Measurements from ENCODE around the gene AKR1D1.
"Not testable (repeated sequence)": the region's sequence is repeated elsewhere in the genome, so short reads cannot be mapped to it uniquely, and the experiment has no call there.

AKR1D1 gene

DNA sequence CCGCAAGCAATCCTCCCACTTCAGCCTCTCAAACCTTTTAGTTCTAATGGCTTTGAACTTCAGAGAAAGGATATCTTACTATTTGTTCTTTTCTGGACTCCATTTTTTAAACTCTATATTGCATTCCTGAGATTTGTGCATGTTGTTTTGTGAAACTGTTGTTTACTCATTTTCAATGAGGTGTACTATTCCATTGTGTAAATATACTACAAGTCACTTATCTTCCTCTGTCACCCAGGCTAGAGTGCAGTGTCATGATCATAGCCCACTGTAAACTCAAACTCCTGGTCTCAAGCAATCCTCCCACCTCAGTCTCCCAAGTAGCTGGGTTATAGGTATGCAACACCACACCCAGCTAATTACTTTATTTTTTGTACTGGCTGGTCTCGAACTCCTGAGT, 31.4 kb upstream of the AKR1D1 start:
- no peaks in the 10 kb centered on the region for H3K36me3 ChIP-seq (ENCODE audit: insufficient read depth, low read length)
- H3F3A ChIP-seq (ENCODE audit: insufficient read depth, low read length), result no peaks in the 10 kb centered on the region
- H3K4me3 ChIP-seq (ENCODE audit: low read depth, low read length, poor library complexity, severe bottlenecking), result no peak overlapping the region
- H3K4me2 ChIP-seq (ENCODE audit: low read length), result no peak overlapping the region
- H2AFZ ChIP-seq (ENCODE audit: low read length), result no peak overlapping the region
- no peaks in the 10 kb centered on the region for H3K27me3 ChIP-seq (ENCODE audit: insufficient read depth, low read length)
- no peak overlapping the region for H3K27ac ChIP-seq (ENCODE audit: low read depth, low read length, poor library complexity, severe bottlenecking)
- no peaks in the 10 kb centered on the region for H3K9me3 ChIP-seq (ENCODE audit: low read length)
- H3K9ac ChIP-seq (ENCODE audit: low read length), result no peak overlapping the region
- H3K9me2 ChIP-seq (ENCODE audit: low read depth, low read length), result no peaks in the 10 kb centered on the region
- no peaks in the 10 kb centered on the region for H3K79me2 ChIP-seq (ENCODE audit: insufficient read depth, low read length)
- no peaks in the 10 kb centered on the region for H3K4me1 ChIP-seq (ENCODE audit: insufficient read depth, low read length, severe bottlenecking)
- no peaks in the 10 kb centered on the region for H4K20me1 ChIP-seq (ENCODE audit: insufficient read depth, low read length)
- TF ChIP-seq EZH2 (IDR thresholded peaks at IDR 0.05; ENCODE audit: borderline replicate concordance, low read length), result no peak
- TF ChIP-seq, protein P1, sequence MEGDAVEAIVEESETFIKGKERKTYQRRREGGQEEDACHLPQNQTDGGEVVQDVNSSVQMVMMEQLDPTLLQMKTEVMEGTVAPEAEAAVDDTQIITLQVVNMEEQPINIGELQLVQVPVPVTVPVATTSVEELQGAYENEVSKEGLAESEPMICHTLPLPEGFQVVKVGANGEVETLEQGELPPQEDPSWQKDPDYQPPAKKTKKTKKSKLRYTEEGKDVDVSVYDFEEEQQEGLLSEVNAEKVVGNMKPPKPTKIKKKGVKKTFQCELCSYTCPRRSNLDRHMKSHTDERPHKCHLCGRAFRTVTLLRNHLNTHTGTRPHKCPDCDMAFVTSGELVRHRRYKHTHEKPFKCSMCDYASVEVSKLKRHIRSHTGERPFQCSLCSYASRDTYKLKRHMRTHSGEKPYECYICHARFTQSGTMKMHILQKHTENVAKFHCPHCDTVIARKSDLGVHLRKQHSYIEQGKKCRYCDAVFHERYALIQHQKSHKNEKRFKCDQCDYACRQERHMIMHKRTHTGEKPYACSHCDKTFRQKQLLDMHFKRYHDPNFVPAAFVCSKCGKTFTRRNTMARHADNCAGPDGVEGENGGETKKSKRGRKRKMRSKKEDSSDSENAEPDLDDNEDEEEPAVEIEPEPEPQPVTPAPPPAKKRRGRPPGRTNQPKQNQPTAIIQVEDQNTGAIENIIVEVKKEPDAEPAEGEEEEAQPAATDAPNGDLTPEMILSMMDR (IDR thresholded peaks at IDR 0.05; ENCODE audit: low read length), result no peak

DNA sequence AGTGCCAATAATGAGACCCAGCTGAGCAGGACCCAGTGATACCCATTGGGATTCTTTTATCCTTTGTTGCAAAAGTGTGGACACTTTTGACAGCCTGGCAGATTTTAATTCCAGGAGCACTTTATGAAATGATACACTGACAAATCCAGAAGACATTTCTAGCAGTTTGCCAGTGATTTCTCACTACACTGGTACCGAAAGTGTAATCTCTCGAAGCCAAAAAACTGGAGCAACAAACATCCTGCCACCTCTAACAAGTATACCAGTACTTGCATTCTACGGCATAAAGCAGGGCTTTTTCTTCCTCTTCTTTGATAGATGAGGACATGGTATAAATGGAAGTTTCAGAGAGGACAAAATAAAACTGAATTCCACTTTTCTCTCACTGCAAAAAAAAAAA, 28.4 kb upstream of the AKR1D1 start:
- no peak overlapping the region for H3K4me2 ChIP-seq (ENCODE audit: low read length)
- H2AFZ ChIP-seq (ENCODE audit: low read length), result no peak overlapping the region
- H3K27me3 ChIP-seq (ENCODE audit: insufficient read depth, low read length), result no peaks in the 10 kb centered on the region
- no peaks in the 10 kb centered on the region for H3K4me1 ChIP-seq (ENCODE audit: insufficient read depth, low read length, severe bottlenecking)
- H3K27ac ChIP-seq (ENCODE audit: low read depth, low read length, poor library complexity, severe bottlenecking), result no peak overlapping the region
- H3K4me3 ChIP-seq (ENCODE audit: low read depth, low read length, poor library complexity, severe bottlenecking), result no peak overlapping the region
- no peaks in the 10 kb centered on the region for H3K9me3 ChIP-seq (ENCODE audit: low read length)
- no peak overlapping the region for H3K9ac ChIP-seq (ENCODE audit: low read length)
- no peak for TF ChIP-seq EZH2 (IDR thresholded peaks at IDR 0.05; ENCODE audit: borderline replicate concordance, low read length)
- TF ChIP-seq, protein P1 (IDR thresholded peaks at IDR 0.05; ENCODE audit: low read length), result no peak
- no peaks in the 10 kb centered on the region for H3F3A ChIP-seq (ENCODE audit: insufficient read depth, low read length)
- no peaks in the 10 kb centered on the region for H3K9me2 ChIP-seq (ENCODE audit: low read depth, low read length)
- no peaks in the 10 kb centered on the region for H3K36me3 ChIP-seq (ENCODE audit: insufficient read depth, low read length)
- H3K79me2 ChIP-seq (ENCODE audit: insufficient read depth, low read length), result no peaks in the 10 kb centered on the region
- H4K20me1 ChIP-seq (ENCODE audit: insufficient read depth, low read length), result no peaks in the 10 kb centered on the region

DNA sequence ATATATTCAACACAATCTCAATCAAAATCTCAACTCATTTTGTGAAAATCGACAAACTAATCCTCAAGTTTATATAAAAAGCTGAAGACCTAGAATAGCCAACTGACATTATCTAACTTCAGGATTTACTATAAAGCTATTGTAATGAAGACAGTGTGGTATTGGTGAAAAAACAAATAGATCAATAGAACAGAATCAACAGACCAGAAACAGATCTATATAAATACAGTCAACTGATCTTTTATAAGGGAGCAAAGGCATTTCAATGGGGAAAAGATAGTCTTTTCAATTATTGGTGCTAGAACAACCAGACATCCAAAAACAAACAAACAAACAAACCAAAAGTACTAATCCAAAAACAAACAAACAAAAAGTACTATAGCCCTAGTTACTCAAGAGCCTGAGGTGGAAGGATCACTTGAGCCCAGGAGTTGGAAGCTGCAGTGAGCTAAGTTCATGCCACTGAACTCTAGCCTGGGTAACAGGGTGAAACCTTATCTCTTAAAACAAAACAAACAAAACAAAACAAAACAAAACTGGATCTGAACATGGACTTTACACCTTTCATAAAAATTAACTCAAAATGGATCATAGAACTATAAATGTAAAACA, 26.6 kb upstream of the AKR1D1 start:
- no peak overlapping the region for H3K9ac ChIP-seq (ENCODE audit: low read length)
- H3K79me2 ChIP-seq (ENCODE audit: insufficient read depth, low read length), result no peaks in the 10 kb centered on the region
- H3K4me1 ChIP-seq (ENCODE audit: insufficient read depth, low read length, severe bottlenecking), result no peaks in the 10 kb centered on the region
- no peak overlapping the region for H2AFZ ChIP-seq (ENCODE audit: low read length)
- no peaks in the 10 kb centered on the region for H3F3A ChIP-seq (ENCODE audit: insufficient read depth, low read length)
- no peaks in the 10 kb centered on the region for H3K27me3 ChIP-seq (ENCODE audit: insufficient read depth, low read length)
- no peak overlapping the region for H3K4me2 ChIP-seq (ENCODE audit: low read length)
- H3K27ac ChIP-seq (ENCODE audit: low read depth, low read length, poor library complexity, severe bottlenecking), result no peak overlapping the region
- no peaks in the 10 kb centered on the region for H3K9me2 ChIP-seq (ENCODE audit: low read depth, low read length)
- no peaks in the 10 kb centered on the region for H3K36me3 ChIP-seq (ENCODE audit: insufficient read depth, low read length)
- no peaks in the 10 kb centered on the region for H4K20me1 ChIP-seq (ENCODE audit: insufficient read depth, low read length)
- H3K9me3 ChIP-seq (ENCODE audit: low read length), result no peaks in the 10 kb centered on the region
- H3K4me3 ChIP-seq (ENCODE audit: low read depth, low read length, poor library complexity, severe bottlenecking), result no peak overlapping the region
- no peak for TF ChIP-seq EZH2 (IDR thresholded peaks at IDR 0.05; ENCODE audit: borderline replicate concordance, low read length)
- TF ChIP-seq, protein P1 (IDR thresholded peaks at IDR 0.05; ENCODE audit: low read length), result no peak

DNA sequence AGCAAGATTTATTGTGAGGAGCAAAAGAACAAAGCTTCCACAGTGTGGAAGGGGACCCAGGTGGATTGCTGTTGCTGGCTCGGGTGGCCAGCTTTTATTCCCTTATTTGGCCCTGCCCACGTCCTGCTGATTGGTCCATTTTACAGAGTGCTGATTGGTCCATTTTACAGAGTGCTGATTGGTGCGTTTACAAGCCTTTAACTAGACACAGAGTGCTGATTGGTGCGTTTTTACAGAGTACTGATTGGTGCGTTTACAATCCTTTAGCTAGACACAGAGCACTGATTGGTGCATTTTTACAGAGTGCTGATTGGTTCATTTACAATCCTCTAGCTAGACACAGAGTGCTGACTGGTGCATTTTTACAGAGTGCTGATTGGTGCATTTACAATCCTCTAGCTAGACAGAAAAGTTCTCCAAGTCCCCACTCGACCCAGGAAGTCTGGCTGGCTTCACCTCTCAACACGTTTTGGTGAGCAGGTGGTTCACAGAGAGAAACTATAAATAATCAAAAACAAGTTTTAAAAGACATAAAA, 24.5 kb upstream of the AKR1D1 start:
- H2AFZ ChIP-seq (ENCODE audit: low read length); H3K4me1 ChIP-seq (ENCODE audit: insufficient read depth, low read length, severe bottlenecking); H3K27ac ChIP-seq (ENCODE audit: low read depth, low read length, poor library complexity, severe bottlenecking); H3K27me3 ChIP-seq (ENCODE audit: insufficient read depth, low read length); H3K4me2 ChIP-seq (ENCODE audit: low read length); H4K20me1 ChIP-seq (ENCODE audit: insufficient read depth, low read length); H3K4me3 ChIP-seq (ENCODE audit: low read depth, low read length, poor library complexity, severe bottlenecking); H3K9ac ChIP-seq (ENCODE audit: low read length); H3K79me2 ChIP-seq (ENCODE audit: insufficient read depth, low read length); H3K9me2 ChIP-seq (ENCODE audit: low read depth, low read length); H3K9me3 ChIP-seq (ENCODE audit: low read length); H3F3A ChIP-seq (ENCODE audit: insufficient read depth, low read length); H3K36me3 ChIP-seq (ENCODE audit: insufficient read depth, low read length): not testable (repeated sequence)

Measured in OCI-LY1 (cell line).